Dedifferentiated amniotic fluid mesenchymal stem cell (primary cell): Measurements from ENCODE around the gene DISC1.
"Not testable (repeated sequence)": the region's sequence is repeated elsewhere in the genome, so short reads cannot be mapped to it uniquely, and the experiment has no call there.

Source experiments
- DNase-seq: peaks from one replicate; pipeline ENCODE4 v3.0.0-alpha.2; 2016; ENCODE audit errors: extremely low spot score

The DISC1 gene

DNA sequence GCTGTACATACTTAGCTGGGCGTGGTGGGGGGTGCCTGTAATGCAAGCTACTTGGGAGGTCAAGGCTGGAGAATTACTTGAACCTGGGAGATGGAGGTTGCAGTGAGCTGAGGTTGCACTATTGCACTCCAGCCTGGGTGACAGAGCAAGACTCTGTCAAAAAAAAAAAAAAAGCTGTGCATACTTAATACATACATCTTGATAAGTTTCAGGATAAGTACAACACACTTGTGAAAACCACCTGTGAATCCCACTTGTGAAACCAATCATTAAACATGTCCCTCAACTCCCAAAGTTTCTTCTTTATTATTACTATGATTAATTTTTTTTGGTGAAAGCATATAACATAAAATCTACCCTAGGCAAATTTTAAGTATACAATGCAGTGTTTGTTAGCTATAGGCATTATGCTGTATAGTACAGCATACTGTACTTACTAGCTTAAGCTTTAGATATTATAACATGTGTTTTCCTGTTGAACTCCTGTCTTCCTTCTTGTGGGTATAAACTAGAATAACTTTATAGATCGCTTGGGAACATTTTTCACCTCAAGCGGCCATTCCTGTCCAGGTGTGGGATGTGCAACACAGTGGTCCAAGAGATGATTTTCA lies 41.4 kb downstream of the DISC1 start:
- no peak for DNase-seq

DNA sequence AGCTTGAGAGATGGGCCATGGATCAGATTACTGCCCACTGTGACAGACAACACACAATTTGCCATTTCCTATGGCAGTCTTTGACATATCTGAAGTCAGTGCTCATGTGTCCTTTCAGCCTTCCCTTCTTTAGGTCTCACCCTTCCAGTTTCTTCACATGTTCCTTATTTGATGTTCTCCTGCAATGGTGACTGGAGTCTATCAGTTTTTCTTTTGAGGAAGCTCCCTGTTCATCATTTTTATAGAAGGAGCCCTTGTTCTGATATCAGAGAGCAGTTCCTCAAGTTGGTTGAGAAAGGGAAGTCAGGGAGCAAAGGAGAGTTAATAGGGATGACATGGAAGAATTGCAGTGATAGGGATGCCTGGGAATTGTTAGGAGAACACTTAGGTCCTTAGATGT lies 42.2 kb downstream of the DISC1 start:
- DNase-seq: no peak

DNA sequence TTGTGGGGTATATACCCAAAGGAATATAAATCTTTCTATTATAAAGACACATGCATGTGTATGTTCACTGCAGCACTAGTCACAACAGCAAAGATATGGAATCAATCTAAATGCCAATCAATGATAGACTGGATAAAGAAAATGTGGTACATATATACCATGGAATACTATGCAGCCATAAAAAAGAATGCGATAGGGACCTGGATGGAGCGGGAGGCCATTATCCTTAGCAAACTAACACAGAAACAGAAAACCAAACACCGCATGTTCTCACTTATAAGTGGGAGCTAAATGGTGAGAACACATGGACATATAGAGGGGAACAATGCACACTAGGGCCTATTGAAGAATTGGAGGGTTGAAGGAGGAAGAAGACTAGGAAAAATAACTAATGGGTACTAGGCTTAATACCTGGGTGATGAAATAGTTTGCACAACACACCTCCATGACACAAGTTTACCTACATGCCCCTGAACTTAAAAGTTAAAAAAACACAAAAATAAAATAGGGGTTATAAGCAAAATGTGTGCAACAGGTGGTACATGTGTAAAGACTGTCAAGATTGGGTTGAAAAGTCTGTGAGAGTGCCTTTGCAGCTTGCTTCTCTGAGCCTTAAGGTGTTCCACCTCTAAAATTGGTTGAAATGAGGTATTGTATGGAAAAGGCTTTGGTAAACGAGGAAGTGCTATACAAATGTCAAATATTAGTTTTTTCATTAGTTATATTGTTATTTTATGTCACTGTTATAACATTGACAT lies 43.5 kb downstream of the DISC1 start:
- DNase-seq: not testable (repeated sequence)

DNA sequence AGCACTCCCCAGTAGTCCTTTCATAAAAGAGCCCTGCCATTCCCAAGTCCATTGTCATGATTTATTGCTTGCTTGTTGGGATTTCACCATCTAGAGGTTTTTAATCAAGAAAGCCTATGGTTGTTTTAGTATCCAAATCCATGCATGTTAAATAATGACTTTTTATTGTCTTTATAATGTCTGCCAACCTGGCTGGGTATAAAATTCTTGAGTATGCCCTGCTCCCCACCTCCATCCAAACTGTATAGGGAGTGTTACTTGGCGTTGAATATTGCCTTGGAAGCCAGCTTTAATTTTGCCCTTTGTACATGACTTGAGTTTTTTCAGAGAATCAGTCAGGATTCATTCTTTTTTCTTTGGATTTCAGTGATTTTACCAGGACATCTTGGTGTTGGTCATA lies 44.2 kb downstream of the DISC1 start:
- no peak for DNase-seq

DNA sequence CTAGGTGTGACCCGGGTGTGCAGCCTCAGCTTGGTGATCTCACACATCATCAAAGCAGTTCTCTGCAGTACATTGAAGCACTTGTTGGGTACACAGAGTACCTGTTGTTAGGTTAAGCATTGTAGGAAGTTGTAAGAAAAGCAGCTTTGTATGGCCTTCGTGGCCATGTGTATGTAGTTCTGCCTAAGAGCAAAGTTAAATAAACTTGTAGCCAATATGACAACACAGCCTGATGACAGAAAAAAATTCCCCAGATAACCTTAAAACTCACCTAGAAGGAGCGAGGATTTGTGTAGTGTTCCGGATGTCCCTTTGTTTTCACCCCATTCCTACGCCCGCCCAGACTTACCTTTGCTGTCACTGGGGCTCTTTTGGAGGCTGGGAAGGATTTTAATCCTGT lies 48.0 kb downstream of the DISC1 start:
- DNase-seq: no peak

DNA sequence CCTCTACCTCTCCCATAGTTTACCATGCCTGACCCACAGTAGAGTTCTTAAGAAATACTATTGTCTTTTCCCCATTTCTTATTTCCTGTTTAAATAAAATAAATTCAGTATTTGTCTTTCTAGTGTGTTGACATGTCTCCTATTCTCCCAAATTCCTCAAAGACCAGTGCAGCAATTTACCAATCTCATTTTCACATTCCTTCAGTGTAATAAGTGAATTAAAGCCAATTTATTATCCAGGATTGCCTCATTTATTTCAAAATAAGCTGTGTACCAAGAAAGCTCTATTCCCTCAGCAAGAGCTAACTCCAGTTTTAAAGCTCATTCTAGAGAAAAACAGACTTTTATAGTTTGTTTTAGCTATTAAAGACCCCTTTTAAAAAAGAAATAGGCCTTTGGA lies 49.9 kb downstream of the DISC1 start:
- DNase-seq: no peak

DNA sequence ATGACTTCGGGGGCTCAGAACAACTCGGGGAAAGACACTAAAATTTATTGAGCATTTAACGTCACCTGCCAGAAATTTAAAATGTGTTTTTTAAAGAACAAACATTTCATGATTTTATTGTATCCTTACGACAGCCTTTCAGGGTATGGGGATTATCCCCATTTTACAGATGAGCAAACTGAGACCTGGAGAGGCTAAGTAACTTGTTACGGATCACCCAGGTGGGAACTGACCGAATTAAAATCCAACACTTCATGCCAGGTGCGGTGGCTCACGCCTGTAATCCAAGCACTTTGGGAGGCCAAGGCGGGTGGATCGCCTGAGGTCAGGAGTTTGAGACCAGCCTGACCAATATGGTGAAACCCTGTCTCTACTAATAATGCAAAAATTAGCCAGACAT lies 50.9 kb downstream of the DISC1 start:
- no peak for DNase-seq

DNA sequence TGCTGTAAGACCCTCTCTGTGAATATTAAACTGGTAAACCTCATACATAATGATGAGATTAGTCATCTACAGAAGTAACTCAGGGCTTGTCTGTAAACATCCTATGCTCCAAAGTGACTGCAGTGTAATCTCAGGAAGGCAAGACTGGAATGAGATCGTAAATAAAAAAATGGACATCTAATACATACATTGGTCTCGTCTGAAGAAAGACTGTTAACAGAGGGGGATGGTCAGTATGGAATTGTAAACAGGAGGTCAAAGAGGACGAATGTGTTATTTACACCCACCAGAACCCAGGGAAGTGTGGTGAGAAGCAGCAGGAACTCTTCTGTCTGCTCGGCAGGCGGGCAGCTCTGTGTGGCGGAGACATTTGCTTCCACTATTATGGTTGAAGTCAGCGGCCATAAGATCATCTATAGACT lies 51.4 kb downstream of the DISC1 start:
- no peak for DNase-seq

DNA sequence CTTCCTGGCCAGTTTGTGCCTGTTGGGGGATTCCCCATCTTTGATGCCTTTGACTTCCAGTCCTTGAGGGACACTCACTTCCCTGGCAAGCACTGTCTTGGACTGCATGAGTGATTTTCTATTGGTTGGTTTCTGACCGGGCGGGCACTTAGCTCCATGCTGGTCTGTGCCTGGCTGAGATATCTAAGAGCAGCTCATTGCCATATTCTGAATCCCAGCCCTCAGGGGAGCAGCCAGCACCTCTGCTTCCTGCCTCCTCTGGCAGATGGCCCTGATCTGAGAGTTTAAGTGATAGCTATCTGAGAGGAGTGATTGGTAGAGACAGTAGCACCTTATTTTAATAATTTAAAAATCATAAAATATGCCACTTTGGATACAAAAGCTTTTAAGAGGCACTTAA lies 52.5 kb downstream of the DISC1 start:
- no peak for DNase-seq

DNA sequence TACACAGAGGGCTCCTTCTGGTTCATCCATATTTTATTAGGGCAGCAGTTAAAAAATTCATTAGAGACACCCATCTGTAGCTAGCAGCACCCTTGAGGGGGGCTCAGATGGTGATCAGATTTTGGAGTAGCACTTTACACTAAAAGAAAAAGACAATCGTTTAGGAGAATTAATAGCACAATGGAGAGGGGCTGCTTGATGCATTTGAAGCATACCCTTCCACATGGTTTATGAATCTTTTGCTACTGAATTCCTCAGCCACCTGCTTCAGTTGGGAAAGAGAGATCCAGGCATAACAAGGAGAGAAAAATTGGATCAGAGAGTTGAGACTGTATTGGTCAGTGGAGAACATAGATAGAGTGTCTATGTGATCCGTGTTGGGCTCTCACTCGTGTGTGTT lies 54.4 kb downstream of the DISC1 start:
- no peak for DNase-seq

DNA sequence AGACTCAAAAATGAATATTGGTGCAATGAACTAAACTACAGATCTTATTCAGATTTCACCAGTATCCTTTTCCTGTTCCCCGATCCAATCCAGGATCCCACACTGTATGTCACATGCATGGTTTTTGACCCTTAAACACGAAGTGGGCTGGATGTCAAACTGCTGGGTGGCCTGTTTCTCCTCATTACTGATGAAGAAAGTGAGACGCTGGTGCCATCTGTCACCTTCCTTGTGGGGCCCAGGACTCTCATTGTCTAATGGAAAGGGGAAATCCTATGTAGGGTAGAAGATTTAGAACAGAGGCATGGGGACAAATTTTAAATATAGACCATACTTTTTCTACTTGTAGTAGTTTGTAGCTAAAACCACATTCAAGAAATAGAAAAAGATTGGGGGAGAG lies 56.2 kb downstream of the DISC1 start:
- no peak for DNase-seq

DNA sequence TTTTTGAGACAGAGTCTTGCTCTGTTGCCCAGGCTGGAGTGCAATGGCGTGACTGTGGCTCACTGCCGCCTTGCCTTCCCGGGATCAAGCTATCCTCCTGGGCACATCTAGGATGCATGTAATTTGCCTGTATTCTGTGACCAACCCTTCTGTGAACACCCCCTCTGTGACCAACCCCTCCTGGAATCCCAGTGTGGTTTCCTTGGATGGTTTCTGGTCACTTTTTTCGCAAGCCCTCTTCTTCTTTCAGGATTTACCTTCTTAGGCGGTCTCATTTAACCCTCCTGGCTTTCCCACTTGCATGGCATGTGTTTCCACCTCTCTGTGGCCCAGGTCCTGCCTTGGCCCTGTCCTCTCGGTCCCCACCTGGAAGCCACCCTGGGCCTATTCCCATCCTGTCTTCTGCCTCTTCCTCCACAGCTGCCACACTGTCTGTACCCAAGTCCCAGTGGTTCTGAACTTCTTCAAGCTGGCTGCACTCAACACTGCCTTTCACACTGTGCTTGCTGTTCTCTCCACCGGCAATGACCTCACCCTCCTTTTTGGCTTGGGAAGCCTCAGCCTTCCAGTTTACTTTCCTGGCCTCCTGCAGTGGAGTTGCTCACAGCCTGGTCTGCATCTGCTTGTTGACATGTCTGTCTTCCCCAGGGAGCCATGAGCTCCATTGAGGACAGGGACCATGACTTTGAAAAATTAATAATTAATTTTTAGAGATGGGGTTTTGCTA lies 57.0 kb downstream of the DISC1 start:
- DNase-seq: no peak

DNA sequence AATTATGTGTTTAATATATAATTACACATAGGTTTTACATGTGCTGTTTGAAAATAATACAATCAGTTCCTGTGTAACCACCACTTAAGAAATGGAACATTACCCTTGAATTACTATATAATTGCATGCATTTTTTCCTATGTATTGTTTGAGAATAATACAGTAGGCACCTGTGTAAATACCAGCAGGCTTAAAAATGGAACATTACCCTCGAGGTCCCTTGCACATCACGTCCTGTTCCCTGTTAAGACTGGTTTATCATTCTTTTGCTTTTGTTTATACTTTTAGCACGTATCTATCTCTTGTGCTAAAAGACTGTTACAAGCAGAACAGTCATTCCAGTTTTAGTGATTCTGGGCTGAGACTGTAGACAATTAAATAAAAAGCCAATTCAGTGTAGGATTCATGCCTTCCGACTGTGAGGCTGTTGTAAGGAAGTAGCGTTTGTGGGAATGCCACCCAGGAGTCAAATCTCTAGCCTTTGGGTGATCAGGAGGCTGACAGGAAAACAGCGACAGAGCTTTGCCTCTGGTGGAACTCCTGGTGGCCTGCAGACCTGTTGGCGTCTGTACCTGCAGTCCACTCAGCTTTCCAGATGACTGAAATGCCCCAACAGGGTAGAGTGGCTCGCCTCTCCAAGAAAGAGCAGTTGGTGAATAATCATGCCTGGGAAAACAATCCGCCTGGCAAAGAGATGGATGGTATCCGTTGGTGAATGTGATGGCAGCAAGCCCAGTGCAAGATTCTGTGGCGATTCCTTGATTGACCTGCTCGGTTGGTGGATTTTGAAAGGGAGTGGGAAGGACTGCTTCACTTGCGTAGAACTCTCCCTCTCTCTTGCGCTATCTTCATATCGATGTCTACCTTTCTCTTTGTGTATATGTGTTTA lies 58.0 kb downstream of the DISC1 start:
- no peak for DNase-seq

DNA sequence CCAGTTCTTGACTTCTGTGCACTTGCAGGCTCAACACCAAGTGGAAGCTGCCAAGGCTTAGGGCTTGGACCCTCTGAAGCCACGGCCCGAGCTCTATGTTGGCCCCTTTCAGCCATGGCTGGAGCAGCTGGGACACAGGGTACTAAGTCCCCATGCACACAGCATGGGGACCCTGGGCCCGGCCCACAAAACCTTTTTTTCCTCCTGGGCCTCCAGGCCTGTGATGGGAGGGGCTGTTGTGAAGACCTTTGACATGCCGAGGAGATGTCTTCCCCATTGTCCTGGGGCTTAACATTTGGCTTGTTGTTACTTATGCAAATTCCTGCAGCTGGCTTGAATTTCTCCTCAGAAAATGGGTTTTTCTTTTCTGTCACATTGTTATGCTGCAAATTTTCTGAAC lies 59.8 kb downstream of the DISC1 start:
- DNase-seq: no peak

DNA sequence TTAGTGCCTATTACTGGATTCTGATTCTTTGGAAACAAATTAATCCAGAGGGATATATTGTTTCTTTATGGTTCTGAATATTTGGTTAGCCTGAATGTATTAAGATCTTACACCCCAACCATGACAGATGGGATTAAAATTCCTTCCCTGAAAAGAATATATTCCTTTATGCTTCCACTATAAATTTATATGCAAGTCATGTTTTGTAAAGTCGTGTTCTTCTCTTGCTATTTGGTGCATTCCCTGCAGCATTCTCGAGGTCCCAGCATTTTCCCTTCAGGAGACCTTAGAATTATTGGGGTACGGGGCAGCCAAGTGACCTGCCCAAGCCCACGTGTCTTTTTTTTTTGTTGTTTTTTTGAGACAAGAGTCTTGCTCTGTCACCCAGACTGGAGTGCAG lies 62.4 kb downstream of the DISC1 start:
- no peak for DNase-seq

DNA sequence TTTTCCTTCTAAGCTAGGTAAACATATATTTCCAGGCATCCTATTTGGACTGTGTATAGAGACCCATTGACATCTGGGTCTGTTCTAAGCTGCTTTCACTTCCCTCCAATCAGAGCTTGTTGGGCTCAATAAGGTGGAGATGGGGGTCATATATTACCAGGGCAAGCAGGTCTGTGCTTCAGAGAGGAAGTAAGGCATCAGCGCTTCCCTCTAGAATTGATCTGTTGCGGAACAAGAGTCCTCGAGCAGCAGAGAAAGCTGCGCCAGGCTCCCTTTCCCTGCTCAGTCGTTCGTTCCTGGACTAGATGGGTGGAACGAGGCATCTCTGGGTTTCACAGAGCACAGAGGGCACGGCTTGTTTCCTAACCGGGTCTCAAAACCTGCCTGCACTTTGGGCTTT lies 63.5 kb downstream of the DISC1 start:
- no peak for DNase-seq

DNA sequence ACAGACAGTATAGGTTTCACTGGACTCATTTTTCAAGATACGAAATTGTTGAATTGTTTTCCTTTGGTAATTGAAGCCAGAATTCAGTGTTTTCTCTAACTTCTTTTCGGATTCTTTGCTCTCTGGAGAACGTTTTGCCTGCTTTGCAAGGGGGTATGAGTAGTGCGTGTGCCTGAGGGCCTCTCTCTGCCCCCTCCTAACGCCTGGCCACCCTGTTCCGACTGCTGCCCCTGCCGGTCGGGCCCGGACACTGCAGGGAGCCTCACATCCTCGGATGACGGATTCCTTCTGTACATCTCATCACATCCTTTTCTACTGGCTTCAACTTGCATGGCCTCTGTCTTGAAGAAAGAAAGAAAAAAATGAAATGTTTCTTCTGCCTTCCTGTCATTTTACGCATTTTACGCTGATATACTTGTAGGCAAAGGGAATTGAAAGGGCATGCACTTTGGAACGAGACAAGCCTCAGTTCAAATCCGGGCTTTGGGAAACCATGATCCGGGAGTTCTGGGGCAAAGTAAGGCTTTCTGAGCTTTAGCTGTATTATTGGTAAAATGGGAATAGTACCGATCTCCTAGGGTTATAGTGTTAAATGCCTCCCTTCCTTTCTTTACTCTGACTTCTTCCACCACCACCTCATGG lies 65.1 kb downstream of the DISC1 start:
- DNase-seq: peak; percentile 75

DNA sequence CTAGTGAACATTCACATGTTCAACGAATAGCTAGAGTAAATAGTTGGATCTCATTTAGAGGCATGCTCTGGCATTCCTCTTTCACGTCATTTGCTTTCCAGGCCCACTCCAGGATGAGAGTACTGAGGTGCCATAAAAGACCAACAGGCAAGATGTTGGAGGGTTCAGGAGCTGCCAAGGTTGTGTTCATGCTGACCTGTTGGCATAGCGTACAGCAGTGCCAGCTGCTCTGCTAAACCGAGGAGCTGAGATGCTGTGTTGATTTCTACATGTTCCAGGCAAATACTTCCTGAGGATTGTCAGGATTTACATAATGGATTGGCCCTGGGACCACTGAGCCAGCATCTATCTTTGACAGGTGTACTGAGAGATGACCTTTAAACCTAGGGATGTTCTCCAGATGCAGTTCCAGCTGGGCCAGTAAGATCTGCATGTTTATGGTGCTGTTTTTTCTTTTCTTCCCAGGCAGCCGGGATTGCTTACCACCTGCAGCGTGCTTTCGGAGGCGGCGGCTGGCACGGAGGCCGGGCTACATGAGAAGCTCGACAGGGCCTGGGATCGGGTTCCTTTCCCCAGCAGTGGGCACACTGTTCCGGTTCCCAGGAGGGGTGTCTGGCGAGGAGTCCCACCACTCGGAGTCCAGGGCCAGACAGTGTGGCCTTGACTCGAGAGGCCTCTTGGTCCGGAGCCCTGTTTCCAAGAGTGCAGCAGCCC lies 66.9 kb downstream of the DISC1 start:
- DNase-seq: no peak

DNA sequence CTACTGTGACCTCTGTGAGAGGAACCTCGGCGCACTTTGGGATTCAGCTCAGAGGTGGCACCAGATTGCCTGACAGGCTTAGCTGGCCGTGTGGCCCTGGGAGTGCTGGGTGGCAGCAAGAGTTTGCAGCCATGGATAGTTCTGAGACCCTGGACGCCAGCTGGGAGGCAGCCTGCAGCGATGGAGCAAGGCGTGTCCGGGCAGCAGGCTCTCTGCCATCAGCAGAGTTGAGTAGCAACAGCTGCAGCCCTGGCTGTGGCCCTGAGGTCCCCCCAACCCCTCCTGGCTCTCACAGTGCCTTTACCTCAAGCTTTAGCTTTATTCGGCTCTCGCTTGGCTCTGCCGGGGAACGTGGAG lies 67.5 kb downstream of the DISC1 start:
- no peak for DNase-seq

DNA sequence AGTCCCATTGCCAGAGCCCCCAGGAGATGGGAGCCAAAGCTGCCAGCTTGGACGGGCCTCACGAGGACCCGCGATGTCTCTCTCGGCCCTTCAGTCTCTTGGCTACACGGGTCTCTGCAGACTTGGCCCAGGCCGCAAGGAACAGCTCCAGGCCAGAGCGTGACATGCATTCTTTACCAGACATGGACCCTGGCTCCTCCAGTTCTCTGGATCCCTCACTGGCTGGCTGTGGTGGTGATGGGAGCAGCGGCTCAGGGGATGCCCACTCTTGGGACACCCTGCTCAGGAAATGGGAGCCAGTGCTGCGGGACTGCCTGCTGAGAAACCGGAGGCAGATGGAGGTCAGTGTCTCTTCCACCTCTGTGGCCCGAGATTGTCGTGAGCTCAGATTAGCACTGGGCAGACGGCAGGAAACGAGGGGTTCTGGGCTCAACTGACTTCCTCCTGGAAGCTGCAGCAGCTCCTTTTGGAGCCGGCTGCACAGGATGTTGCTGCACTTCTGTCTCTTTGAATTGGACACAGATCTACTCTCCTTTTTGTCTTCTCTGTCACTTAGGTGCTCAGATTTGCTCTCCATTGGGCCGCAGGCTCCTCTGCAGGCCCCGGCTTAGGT lies 68.0 kb downstream of the DISC1 start:
- no peak for DNase-seq
